OCI-M2 (cell line): ENCODE measurements around the gene RIN1.
"Not testable (repeated sequence)": the region's sequence is repeated elsewhere in the genome, so short reads cannot be mapped to it uniquely, and the experiment has no call there.

Experiments used
- DNase-seq: peaks from one replicate; lab custom pipeline; 2025; ENCODE audit not compliant: unreplicated experiment; lab: John Stamatoyannopoulos, UW

Gene RIN1

GRCh38 chr11:66336234-66337102 lies at the start of gene RIN1:
Gene RIN1 (minus strand): TSS chr11:66336434. CDS start chr11:66336402, 32 bp downstream.
- DNase-seq, result no peak

- DNase-seq, result not testable (repeated sequence)
These were observed 48.1 kb upstream of the RIN1 start for GRCh38 chr11:66384316-66384715.

DNA sequence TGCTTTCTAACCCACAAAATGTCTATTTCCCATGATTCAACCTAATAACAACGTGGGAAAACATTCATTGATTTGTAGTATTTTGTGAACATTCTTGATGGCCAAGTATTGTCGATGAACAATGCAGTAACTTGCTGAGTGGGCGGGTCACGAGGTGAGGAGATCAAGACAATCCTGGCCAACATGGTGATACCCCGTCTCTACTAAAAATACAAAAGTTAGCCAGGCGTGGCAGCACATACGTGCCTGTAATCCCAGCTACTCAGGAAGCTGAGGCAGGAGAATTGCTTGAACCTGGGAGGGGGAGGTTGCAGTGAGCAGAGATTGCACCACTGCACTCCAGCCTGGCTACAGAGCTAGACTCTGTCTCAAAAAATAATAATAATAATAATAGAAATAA lies 44.0 kb upstream of the RIN1 start:
- DNase-seq, result not testable (repeated sequence)

GRCh38 chr11:66373690-66374287 lies 37.6 kb upstream of the RIN1 start:
- not testable (repeated sequence) for DNase-seq

DNA sequence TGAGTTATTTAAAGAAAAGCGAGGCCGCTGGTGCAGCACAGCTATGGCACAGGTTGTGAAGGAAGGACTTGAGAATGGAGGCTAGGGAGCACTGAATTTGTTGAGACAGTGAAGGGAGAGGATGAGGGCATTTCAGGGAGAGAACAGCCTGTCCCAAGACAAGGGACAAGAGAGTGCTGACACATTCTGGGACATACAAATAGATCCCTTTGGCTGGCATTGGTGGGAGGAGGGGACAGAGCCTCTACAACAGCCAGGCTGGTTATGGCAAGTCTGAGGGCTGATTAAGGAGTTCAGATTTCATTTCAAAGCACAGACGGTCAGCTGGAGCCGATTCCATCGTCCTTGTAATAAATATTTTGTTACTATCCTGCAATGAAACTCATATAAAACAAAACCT lies 37.0 kb upstream of the RIN1 start:
- no peak for DNase-seq

GRCh38 chr11:66371627-66372415 lies 35.6 kb upstream of the RIN1 start, which contains the start of gene SLC29A2:
Gene SLC29A2 (minus strand): TSS chr11:66371760. CDS start chr11:66371591, 169 bp downstream.
- no peak for DNase-seq

DNA sequence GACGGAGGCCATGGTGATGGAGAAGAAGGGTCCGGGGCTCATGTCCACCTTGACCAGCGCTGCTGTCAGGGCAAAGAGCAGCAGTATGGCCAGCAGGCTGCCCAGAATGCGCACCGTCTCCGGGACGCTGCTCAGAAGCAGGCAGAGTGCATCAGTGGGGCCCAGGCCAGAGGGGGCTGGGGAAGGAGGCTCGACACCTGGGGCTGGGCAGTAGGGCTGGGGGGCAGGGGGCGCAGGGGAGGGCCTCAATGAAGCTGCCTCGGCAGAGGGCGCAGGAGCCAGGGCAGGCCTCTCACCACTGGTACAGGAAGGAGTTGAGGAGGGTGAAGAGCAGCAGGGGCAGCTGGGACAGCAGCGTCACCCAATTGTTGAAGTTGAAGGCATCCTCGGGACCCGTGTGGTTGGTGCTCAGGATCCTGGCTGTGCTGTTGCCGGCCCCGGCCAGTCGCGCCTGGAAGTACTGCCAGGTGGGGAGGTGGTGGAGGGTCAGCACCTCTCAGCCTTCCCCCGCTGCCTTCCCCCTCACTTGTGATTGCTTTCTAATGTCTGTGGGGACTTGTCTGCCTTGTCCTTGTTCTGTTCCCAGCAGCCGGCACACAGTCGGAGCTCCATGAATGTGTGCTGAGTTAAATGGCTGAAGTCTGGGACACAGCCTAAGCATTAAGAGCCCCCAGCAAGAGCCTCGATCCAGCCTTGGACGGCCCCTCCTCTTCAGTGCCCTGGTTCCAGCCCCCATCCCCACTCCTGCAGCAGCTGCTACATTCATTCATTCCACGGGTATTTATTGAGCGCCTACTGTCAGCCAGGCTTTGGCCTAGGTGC lies 33.0 kb upstream of the RIN1 start:
- no peak for DNase-seq

- DNase-seq, result no peak
These were observed 32.2 kb upstream of the RIN1 start for GRCh38 chr11:66368484-66368883.

DNA sequence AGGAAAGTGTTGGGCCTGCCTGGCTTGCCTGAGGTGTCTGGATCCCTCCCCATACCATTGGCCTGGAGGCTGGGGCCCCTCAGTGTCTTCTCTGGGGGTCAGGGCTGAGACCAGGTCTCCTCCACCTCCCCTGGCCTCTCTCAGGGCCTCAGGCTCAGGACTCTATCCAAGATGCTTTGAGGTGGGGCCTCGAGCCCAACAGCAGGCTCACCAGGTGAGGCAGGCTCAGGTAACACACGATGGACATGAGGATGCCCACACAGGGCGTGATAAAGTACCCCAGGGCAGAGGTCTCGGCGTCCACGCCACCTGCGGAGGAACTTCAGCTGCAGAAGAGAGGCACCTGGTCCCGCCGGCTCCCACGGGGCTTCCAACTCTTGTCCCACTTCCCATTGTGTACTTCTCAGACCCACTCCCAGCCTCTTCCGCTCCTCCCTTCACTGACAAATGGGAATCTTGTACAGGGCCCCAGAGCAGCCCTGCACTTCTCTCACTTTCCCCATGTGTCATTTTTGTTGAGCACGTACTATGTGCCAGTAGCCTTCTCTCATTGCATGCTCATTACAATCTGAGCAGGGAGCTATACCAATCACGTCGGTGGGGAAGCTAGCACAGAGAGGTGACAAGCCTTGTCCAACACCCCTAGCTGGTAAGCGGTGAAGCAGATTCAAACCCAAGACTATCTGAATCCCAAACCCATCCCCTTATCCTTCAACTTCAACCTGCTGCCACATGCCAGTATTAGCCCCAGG lies 31.5 kb upstream of the RIN1 start:
- DNase-seq, result no peak

DNA sequence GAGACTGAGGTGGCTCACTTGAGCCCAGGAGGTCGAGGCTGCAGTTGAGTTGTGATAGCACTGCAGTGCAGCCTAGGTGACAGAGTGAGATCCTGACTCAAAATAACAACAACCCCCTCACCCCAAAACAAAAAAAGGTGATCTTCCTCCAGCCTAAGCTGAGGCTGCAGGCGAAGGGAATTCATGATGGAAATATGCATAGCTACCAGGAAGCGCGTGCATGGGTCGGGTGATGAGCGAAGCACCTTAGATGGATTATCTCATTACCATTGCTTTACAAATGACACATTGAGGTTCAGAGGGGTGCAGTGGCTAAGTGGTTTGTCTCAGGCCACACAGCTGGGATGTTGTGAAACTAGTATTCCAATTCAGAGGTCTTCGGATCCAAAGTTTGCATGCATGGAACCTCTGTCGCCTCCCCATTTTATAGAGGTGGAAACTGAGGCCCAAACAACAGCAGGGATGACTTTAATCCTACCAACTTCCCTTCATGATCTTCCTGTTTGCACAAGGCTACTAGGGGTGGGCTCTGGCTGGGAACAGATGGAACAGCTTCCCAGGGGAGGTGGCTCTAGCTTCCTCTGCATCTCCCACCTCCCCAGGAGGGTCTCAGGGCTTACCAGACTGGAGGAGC lies 30.7 kb upstream of the RIN1 start:
- DNase-seq, result no peak

DNA sequence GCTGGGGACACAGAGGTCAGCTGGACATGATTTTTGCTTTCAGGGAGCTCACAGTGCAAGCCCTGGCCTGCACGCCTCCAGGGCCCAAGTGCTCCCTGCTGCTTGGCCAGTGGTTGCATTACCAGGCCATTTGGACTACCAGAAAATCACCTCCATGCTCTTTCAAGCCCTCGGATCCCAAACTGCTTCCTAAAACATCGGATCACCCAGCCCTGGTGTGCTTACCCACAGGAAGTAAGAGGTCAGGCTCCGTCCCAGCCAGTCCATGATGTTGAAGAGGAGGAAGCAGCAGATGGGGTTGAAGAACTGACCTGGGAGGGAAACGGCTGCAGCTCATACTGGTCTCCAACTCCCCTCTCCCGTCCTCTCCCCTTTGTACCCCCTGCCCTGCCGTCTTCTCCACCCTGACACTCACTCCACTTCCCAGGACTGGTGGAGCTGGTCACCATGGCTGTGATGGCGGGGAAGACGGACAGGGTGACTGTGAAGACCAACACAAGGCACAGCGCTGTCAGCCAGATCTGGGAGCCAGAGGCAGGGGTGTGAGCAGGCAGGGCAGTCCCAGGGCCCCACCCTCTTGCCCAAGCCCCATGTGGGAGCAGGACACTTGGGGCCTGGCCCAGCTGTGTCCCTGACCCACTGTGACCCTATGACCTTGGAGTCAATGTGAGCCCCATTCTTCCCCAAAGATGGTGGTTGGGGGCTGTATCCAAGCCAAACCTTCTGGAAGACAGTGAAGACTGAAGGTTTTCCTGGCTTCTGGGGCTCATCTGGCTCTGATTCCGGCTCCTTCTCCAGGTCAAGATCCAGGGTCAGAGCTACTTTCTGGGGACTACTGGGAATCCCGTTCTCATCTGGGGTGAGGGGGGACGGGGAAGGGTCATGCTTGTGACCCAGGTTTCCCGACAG lies 29.7 kb upstream of the RIN1 start:
- no peak for DNase-seq

- no peak for DNase-seq
These were observed 28.9 kb upstream of the RIN1 start for GRCh38 chr11:66365166-66365565.

DNA sequence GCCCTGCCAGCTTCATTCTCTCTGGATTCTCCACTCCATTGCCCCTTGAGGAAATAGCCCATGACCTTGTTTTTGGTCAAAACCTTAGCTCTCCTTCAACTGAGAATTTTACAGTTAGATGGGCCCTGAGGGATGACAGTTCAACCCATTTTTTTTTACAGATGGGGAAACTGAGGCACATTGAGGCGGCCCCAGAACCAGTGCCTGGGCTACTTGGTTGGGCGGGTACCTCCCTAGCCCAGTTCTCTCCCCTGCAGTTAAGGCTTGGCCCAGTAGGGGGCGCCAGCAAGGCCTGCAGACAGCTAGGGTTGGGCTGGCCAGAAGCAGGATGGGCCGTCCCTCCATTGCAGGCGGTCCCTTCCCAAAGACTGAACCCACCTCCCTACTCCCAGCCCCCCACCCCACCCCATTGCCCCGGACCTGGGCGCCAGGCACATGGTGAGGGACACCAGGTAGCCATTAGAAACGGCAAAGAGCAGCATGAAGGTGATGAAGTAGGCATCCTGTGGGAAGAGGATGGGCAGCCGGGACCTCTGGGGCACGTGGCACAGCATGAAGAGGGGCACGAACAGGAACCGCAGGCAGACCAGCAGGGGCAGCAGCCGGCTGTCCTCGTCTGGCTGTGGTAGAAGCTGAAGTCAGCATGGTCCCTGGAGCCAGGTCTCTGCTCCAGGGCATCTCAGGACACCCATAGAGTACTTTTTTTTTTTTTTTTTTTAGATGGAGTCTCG lies 27.7 kb upstream of the RIN1 start:
- DNase-seq, result no peak

GRCh38 chr11:66363187-66363601 lies 27.0 kb upstream of the RIN1 start:
- no peak for DNase-seq

DNA sequence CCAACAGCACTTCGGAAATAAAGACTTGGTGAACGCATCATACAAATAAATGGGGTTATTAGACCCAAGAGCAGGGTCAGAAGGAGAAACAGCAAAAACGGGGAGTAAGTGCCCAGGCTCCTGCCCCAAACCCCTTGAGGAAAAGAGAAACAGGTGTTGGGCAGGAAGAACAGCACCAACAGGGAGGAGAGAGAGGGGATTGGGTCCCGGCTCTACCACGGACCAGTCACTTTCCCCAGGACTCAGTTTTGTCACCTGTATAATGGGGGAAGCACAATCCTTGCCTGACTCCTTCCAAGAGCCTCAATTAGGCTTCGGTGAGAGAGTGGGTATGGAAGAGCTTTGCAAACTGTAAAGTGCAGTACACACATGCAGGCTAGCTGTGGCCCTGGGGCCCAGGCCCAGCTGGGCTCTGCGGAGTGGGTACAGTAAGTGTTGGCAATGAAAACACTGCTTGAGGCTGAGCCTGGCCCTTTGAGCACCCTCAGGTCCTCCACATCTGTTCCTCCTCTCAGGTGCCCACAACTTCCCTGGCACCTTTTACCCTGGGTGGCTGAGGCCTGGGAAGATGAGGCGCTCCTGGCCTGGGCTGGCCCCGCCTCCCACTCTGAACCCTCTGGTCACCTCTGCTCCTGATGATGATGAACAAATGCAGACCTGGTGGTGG lies 26.4 kb upstream of the RIN1 start:
- DNase-seq, result no peak

GRCh38 chr11:66361502-66361941 lies 25.3 kb upstream of the RIN1 start:
- DNase-seq, result no peak

- no peak for DNase-seq
These were observed 24.3 kb upstream of the RIN1 start for GRCh38 chr11:66360406-66361073.
